Osteocyte (in vitro differentiated cells): Measurements from ENCODE around the gene FOXD2. TPM values are rescaled to one million over a fixed set of nuclear protein-coding genes. Genes with fewer than 3 reads are reported as not detected.

Experiments used
- DNase-seq: peaks from one replicate; pipeline ENCODE4 v3.0.0; 2021; ENCODE audit warnings: mixed read lengths; ENCODE audit not compliant: unreplicated experiment; ENCODE audit errors: extremely low spot score
- H3K27ac Mint-ChIP-seq: one replicate; pipeline ENCODE4 v1.8.0; 2021; ENCODE audit warnings: mild to moderate bottlenecking, mixed read lengths; ENCODE audit not compliant: unreplicated experiment
- H3K27me3 Mint-ChIP-seq: one replicate; pipeline ENCODE4 v1.8.0; 2021; ENCODE audit warnings: mixed read lengths; ENCODE audit not compliant: unreplicated experiment
- H3K36me3 Mint-ChIP-seq: one replicate; pipeline ENCODE4 v1.8.0; 2021; ENCODE audit warnings: mixed read lengths; ENCODE audit not compliant: unreplicated experiment
- H3K4me1 Mint-ChIP-seq: one replicate; pipeline ENCODE4 v1.8.0; 2021; ENCODE audit warnings: mixed read lengths; ENCODE audit not compliant: unreplicated experiment
- H3K4me3 Mint-ChIP-seq: one replicate; pipeline ENCODE4 v1.8.0; 2021; ENCODE audit warnings: mild to moderate bottlenecking, moderate library complexity, mixed read lengths; ENCODE audit not compliant: unreplicated experiment
- H3K9me3 Mint-ChIP-seq: one replicate; pipeline ENCODE4 v1.8.0; 2021; ENCODE audit warnings: mixed read lengths; ENCODE audit not compliant: unreplicated experiment
- total RNA-seq: library from RNA; stranded (reverse); gene quantifications from 2 replicates; pipeline ENCODE4 v1.2.1, GENCODE V29; 2021
- TF ChIP-seq, protein P1 (sequence below): fragments of 200-600 bp; sonication (generic); IDR thresholded peaks from 2 replicates; pipeline ENCODE4 v1.5.0; 2021; ENCODE audit warnings: antibody characterized with exemption, mild to moderate bottlenecking, moderate library complexity

Gene FOXD2
- total RNA-seq, 1 donor from 2014 or later, result 1.0 TPM

DNA sequence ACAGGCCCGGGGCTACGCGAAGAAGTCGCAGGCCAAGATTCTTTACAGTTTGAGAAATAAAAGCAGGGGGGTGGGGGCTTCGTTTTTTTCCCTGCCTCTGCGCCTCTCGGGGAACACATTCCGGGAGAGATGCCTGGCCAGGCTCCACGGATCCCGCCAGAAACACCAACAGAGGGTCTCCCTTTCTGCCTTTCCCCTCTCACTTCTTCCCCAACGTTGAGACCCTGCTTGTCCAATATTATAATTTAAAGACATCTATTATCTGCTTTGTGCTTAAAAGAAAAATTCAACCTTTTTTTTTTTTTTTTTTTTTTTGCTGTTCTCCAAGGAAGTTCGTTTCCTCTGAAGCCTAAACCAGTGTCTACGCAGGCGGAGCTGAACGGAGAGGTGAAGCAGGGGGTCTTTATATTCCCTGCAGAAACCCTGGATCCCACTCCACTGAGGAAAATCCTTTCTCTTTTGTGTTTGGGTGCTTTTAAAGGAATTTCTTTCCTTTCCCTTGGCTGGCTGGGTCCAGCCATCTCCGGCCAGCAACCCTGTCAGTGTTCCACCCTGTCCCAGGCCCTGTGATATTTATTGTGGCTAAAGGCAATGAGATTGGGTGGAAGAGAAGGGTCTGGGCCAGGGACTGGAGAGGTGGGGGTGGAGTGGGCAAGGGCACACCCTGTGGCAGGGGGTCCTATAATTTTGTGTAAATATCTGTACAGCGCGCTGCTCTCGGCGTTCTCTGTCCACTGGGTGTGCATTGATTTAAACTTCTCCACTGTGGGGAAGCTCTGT lies 2.2 kb downstream of the FOXD2 start:
- H3K27me3 Mint-ChIP-seq, result no peaks in the 10 kb centered on the region
- H3K4me1 Mint-ChIP-seq, result peaks cover 19% of the 10 kb centered on the region
- H3K27ac Mint-ChIP-seq, result no peak overlapping the region
- TF ChIP-seq, protein P1, sequence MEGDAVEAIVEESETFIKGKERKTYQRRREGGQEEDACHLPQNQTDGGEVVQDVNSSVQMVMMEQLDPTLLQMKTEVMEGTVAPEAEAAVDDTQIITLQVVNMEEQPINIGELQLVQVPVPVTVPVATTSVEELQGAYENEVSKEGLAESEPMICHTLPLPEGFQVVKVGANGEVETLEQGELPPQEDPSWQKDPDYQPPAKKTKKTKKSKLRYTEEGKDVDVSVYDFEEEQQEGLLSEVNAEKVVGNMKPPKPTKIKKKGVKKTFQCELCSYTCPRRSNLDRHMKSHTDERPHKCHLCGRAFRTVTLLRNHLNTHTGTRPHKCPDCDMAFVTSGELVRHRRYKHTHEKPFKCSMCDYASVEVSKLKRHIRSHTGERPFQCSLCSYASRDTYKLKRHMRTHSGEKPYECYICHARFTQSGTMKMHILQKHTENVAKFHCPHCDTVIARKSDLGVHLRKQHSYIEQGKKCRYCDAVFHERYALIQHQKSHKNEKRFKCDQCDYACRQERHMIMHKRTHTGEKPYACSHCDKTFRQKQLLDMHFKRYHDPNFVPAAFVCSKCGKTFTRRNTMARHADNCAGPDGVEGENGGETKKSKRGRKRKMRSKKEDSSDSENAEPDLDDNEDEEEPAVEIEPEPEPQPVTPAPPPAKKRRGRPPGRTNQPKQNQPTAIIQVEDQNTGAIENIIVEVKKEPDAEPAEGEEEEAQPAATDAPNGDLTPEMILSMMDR, result no peak
- no peaks in the 10 kb centered on the region for H3K9me3 Mint-ChIP-seq
- DNase-seq, result no peak
- H3K4me3 Mint-ChIP-seq, result no peak overlapping the region
- H3K36me3 Mint-ChIP-seq, result no peaks in the 10 kb centered on the region

DNA sequence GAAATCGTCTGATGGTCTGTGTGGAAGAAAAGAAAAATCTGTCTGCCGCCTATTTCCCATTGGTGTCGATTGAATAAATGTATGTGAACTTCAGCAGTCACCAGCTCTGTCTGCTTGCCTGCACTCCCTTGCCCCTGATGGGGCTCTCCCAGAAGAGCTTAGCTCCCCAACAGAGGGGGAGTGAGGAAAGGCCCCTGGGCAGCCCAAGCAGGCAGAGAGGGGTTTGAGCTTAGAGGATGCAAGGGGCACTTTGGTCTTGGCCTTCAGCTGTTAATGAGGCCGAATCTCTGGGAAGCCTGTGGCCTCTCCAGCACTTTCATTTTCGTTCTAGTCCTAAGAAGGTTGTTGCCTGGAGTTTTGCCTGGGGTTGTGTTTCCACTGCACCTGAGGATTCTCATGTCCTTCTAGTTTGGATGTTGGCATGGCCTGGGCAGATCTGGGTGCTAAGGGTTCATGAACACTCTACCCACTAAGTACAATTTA lies 2.8 kb downstream of the FOXD2 start:
- TF ChIP-seq, protein P1, result no peak
- DNase-seq, result no peak

DNA sequence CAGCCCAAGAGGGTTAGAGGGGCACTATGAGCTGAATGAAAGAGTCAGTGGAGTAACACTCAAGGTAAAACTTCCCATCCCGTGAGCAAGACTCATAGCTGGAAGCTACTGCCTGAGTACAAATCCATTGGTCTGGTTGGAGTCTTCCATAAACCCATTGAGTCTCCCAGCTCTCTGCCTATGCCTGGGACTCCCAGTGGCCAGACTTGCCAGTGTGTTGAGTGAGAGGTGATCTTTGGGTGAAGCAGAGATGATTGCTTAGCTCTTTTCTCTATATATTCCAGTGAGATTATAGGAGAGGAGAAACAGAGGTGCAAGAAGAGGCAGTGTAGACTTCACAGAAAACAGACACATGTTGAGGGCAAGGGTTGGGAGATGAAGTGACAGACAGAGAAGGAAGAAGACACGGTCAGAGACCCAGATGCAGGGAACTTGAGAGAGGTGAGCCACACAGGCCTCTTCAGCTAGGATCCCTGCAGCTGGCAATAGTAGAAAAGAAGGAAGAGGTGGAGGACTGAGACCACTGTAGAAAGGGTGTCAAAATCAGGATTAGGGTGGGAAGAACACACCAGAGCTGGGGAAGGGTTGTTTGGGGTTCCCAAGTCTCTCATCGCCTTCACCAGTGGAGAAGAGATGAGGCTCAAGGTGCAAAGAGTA lies 3.7 kb downstream of the FOXD2 start:
- no peak for DNase-seq

More for the DNA sequence above, 2.8 kb downstream of the FOXD2 start:
- Mint-ChIP-seq H3K27me3 (peaks cover under 1% of the 10 kb centered on the region), H3K4me1 (peaks cover 23% of the 10 kb centered on the region), H3K36me3 (no peaks in the 10 kb centered on the region), H3K27ac (no peak overlapping the region), H3K9me3 (no peaks in the 10 kb centered on the region), H3K4me3 (no peak overlapping the region)

DNA sequence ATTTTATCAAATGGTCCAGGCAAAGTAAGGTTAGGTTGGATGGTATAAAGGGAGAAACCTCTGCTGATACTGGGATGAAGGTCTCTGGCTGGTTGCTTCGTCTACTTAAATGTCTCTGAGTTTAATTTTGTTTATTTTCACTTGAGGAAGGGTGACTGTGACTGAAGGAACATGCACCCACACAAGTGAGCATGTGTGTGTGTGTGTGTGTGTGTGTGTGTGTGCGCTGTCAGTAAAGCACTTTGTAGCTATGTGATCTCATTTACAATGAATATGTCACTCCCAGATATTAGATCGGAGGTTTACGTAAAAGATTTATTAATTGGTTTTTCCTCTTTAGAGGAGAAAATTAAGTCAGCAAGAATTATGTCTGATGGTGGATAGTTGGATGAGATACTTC lies 4.4 kb downstream of the FOXD2 start:
- TF ChIP-seq, protein P1, result no peak
- Mint-ChIP-seq H3K9me3 (no peaks in the 10 kb centered on the region), H3K36me3 (no peaks in the 10 kb centered on the region), H3K4me3 (no peak overlapping the region), H3K27me3 (peaks cover 16% of the 10 kb centered on the region), H3K4me1 (peaks cover 17% of the 10 kb centered on the region), H3K27ac (no peak overlapping the region)
- no peak for DNase-seq

More for the DNA sequence above, 3.7 kb downstream of the FOXD2 start:
- no peak overlapping the region for H3K4me3 Mint-ChIP-seq
- TF ChIP-seq, protein P1, result no peak
- peaks cover 10% of the 10 kb centered on the region for H3K27me3 Mint-ChIP-seq
- no peak overlapping the region for H3K27ac Mint-ChIP-seq
- peaks cover 21% of the 10 kb centered on the region for H3K4me1 Mint-ChIP-seq
- H3K9me3 Mint-ChIP-seq, result no peaks in the 10 kb centered on the region
- H3K36me3 Mint-ChIP-seq, result no peaks in the 10 kb centered on the region
